Stimulated activated naive CD8-positive, alpha-beta T cell treated with anti-CD3 and anti-CD28 coated beads, Interleukin-15, Interleukin-2, amounts not matched to agents 100 ng/mL and 50 ng/mL, for 24 hours (primary cell): ENCODE measurements around the gene TRIM4.
A peak's percentile ranks its signal among the peaks of the same experiment; 100 is the strongest.

Experiments used
- H3K27ac Mint-ChIP-seq: one replicate; pipeline ENCODE4 v1.8.0; 2021; ENCODE audit warnings: mild to moderate bottlenecking, mixed read lengths
- H3K27me3 Mint-ChIP-seq: one replicate; pipeline ENCODE4 v1.8.0; 2021; ENCODE audit warnings: mixed read lengths
- H3K36me3 Mint-ChIP-seq: one replicate; pipeline ENCODE4 v1.8.0; 2021; ENCODE audit warnings: low read depth, mixed read lengths
- H3K4me1 Mint-ChIP-seq: one replicate; pipeline ENCODE4 v1.8.0; 2021; ENCODE audit warnings: low read depth, mixed read lengths
- H3K4me3 Mint-ChIP-seq: one replicate; pipeline ENCODE4 v1.8.0; 2021; ENCODE audit warnings: mild to moderate bottlenecking, mixed read lengths
- H3K9me3 Mint-ChIP-seq: one replicate; pipeline ENCODE4 v1.8.0; 2021; ENCODE audit warnings: mixed read lengths

TRIM4 gene

GRCh38 chr7:99929730-99930053 lies 10.4 kb upstream of the TRIM4 start:
- Mint-ChIP-seq H3K27me3 (peaks cover 27% of the 10 kb centered on the region), H3K27ac (peak overlapping the region; percentile 76), H3K4me1 (peaks cover 24% of the 10 kb centered on the region), H3K9me3 (no peaks in the 10 kb centered on the region), H3K4me3 (peak overlapping the region; percentile 64), H3K36me3 (no peaks in the 10 kb centered on the region)

DNA sequence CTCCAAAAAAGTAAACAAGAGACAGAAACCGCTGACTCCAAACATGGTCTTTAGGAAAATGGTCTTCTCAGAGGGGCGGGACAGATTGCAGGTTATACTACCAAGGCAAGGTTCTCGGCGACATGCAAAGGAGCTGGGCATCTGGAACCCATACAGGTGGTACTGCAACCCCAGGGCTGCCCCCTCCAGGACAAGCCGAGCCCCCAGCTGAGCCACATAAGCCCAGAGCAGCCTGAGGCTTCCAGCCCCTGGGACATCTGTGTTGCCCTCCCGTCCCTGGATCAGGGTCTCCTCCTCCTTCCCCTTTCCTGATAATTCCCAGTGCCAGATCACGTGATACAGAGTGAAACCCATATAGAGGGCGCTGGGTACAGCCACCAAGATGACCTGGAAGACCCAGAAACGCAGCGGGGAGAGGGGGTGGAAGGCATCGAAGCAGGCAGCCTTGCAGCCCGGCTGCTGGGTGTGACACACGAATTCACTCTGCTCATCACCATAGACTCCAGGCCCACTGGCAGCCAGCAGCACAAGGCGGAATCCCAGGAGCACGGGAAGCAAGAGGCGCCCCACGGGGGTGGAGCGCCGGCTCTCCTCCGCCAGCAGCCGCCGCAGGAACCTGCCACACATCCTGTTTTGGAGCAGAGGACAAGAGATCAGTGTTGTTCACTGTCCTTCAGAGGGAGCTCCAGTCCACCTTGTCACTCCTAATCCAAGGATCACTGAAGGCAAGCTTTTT lies 9.8 kb upstream of the TRIM4 start, which contains the start of gene GJC3:
TSS of gene GJC3 (minus strand) at position 627 of the 736 bp plus-strand sequence. CDS start at position 627, 0 bp downstream.
- Mint-ChIP-seq H3K36me3 (no peaks in the 10 kb centered on the region), H3K27me3 (peaks cover 27% of the 10 kb centered on the region), H3K4me1 (peaks cover 24% of the 10 kb centered on the region), H3K9me3 (no peaks in the 10 kb centered on the region), H3K4me3 (peak within 1 kb of the TSS; percentile 64), H3K27ac (peak within 1 kb of the TSS; percentile 76)

GRCh38 chr7:99928188-99928587 lies 8.9 kb upstream of the TRIM4 start:
- Mint-ChIP-seq H3K4me1 (peaks cover 24% of the 10 kb centered on the region), H3K4me3 (no peak overlapping the region), H3K9me3 (no peaks in the 10 kb centered on the region), H3K36me3 (no peaks in the 10 kb centered on the region), H3K27ac (no peak overlapping the region), H3K27me3 (peaks cover 23% of the 10 kb centered on the region)

DNA sequence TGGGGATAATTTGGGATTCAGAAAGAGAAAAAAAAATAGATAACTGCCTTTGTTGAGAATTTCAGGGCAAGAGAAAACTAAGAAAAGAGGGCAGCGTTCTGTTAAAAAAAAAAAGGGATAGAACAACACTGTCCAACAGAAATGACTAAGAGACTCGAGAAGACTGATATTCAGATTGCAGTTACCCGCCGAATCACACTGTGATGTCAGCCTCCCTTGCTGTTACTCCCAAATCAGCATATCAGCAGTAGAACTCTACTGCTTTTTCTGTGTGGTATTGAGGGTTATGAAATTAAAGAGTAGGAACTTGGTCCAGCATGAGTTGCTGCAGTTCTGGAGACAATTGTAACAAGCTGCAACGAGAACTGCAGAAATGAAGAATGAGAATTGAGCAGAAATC lies 8.2 kb upstream of the TRIM4 start:
- Mint-ChIP-seq H3K4me1 (peaks cover 24% of the 10 kb centered on the region), H3K36me3 (peaks cover 3% of the 10 kb centered on the region), H3K9me3 (no peaks in the 10 kb centered on the region), H3K27me3 (peaks cover 22% of the 10 kb centered on the region), H3K27ac (no peak overlapping the region), H3K4me3 (no peak overlapping the region)

DNA sequence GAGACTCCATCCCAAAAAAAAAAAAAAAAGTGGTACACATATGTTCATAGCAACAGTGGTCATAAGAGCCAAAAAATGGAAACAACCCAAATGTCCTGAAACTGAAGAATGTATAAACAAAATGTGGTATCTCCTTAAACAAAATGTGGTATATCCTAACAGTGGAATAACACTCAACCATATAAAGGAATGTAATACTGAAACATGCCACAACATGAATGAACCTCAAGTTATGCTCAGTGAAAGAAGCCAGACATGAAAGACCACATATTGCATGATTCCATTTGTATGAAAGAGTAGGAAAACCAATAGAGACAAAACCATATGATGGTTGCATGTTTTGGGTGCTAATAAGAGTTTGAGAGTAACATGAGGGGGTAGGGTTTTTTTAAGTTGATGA lies 7.0 kb upstream of the TRIM4 start:
- Mint-ChIP-seq H3K4me1 (peaks cover 24% of the 10 kb centered on the region), H3K27ac (no peak overlapping the region), H3K36me3 (peaks cover 11% of the 10 kb centered on the region), H3K9me3 (no peaks in the 10 kb centered on the region), H3K27me3 (peaks cover 22% of the 10 kb centered on the region), H3K4me3 (no peak overlapping the region)

- H3K36me3 Mint-ChIP-seq = peaks cover 11% of the 10 kb centered on the region
- H3K9me3 Mint-ChIP-seq = no peaks in the 10 kb centered on the region
- peaks cover 15% of the 10 kb centered on the region for H3K27me3 Mint-ChIP-seq
- H3K4me1 Mint-ChIP-seq = peaks cover 19% of the 10 kb centered on the region
- H3K27ac Mint-ChIP-seq = no peak overlapping the region
- H3K4me3 Mint-ChIP-seq = no peak overlapping the region
Observed at GRCh38 chr7:99923200-99923599, 3.9 kb upstream of the TRIM4 start.

- no peaks in the 10 kb centered on the region for H3K27me3 Mint-ChIP-seq
- peaks cover 27% of the 10 kb centered on the region for H3K36me3 Mint-ChIP-seq
- H3K27ac Mint-ChIP-seq = peak overlapping the region; percentile 96
- peak overlapping the region; percentile 94 for H3K4me3 Mint-ChIP-seq
- H3K4me1 Mint-ChIP-seq = peaks cover 41% of the 10 kb centered on the region
- H3K9me3 Mint-ChIP-seq = no peaks in the 10 kb centered on the region
Observed at GRCh38 chr7:99920149-99920548, 819 bp upstream of the TRIM4 start.

- no peaks in the 10 kb centered on the region for H3K9me3 Mint-ChIP-seq
- H3K27ac Mint-ChIP-seq = peak overlapping the region; percentile 96
- peaks cover 27% of the 10 kb centered on the region for H3K36me3 Mint-ChIP-seq
- H3K27me3 Mint-ChIP-seq = no peaks in the 10 kb centered on the region
- peak overlapping the region; percentile 94 for H3K4me3 Mint-ChIP-seq
- H3K4me1 Mint-ChIP-seq = peaks cover 44% of the 10 kb centered on the region
Observed at GRCh38 chr7:99919814-99920112, 433 bp upstream of the TRIM4 start.

- H3K36me3 Mint-ChIP-seq = peaks cover 70% of the 10 kb centered on the region
- peak overlapping the region; percentile 18 for H3K27ac Mint-ChIP-seq
- peaks cover 35% of the 10 kb centered on the region for H3K4me1 Mint-ChIP-seq
- H3K4me3 Mint-ChIP-seq = no peak overlapping the region
- no peaks in the 10 kb centered on the region for H3K9me3 Mint-ChIP-seq
- no peaks in the 10 kb centered on the region for H3K27me3 Mint-ChIP-seq
Observed at GRCh38 chr7:99910976-99911375, 8.4 kb downstream of the TRIM4 start.

- H3K4me3 Mint-ChIP-seq = no peak overlapping the region
- H3K4me1 Mint-ChIP-seq = peaks cover 7% of the 10 kb centered on the region
- no peaks in the 10 kb centered on the region for H3K27me3 Mint-ChIP-seq
- H3K9me3 Mint-ChIP-seq = no peaks in the 10 kb centered on the region
- no peak overlapping the region for H3K27ac Mint-ChIP-seq
- H3K36me3 Mint-ChIP-seq = peaks cover 82% of the 10 kb centered on the region
Observed at GRCh38 chr7:99901581-99901980, 17.7 kb downstream of the TRIM4 start.

GRCh38 chr7:99899830-99900519 lies 19.4 kb downstream of the TRIM4 start:
- Mint-ChIP-seq H3K27me3 (no peaks in the 10 kb centered on the region), H3K4me1 (peaks cover 7% of the 10 kb centered on the region), H3K9me3 (no peaks in the 10 kb centered on the region), H3K36me3 (peaks cover 67% of the 10 kb centered on the region), H3K27ac (no peak overlapping the region), H3K4me3 (no peak overlapping the region)

- Mint-ChIP-seq H3K27me3 (no peaks in the 10 kb centered on the region), H3K9me3 (no peaks in the 10 kb centered on the region), H3K4me1 (peaks cover 7% of the 10 kb centered on the region), H3K27ac (no peak overlapping the region), H3K36me3 (peaks cover 58% of the 10 kb centered on the region), H3K4me3 (no peak overlapping the region)
Observed at GRCh38 chr7:99898836-99899235, 20.5 kb downstream of the TRIM4 start.

GRCh38 chr7:99898023-99898357 lies 21.3 kb downstream of the TRIM4 start:
- no peak overlapping the region for H3K4me3 Mint-ChIP-seq
- no peaks in the 10 kb centered on the region for H3K27me3 Mint-ChIP-seq
- peaks cover 7% of the 10 kb centered on the region for H3K4me1 Mint-ChIP-seq
- no peak overlapping the region for H3K27ac Mint-ChIP-seq
- H3K9me3 Mint-ChIP-seq = no peaks in the 10 kb centered on the region
- peaks cover 49% of the 10 kb centered on the region for H3K36me3 Mint-ChIP-seq

DNA sequence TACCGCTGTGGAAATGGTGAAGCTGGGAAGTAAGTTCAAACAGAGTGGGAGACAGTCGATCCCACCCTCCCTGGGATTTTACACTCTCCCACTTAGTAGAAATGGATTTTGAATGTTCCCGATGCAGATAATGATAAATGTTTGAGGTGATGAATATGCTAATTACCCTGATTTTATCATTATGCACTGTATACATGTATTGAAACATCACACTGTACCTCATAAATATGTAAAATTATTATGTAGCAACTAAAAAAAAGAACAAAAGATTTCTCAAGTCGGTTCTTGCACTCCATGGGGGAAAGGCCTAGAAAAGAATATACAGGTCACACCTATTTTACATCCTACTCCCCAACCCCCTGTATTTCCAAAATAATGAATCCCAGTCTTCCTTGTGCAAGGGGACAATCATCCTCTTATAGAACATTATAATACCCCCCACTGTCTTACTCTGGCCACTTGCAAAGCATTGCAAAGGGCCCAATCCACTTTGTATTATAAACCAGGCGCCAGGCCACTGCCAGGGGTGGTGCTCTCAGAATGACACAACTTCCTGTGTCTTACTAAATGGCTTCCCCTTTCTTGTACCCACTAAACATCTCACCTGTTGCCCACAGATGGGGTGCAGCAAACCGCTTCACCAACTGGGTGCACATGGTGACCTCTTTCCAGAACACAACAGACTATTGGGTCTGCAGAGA lies 21.9 kb downstream of the TRIM4 start:
- Mint-ChIP-seq H3K4me1 (peaks cover 7% of the 10 kb centered on the region), H3K27ac (no peak overlapping the region), H3K4me3 (no peak overlapping the region), H3K9me3 (no peaks in the 10 kb centered on the region), H3K27me3 (no peaks in the 10 kb centered on the region), H3K36me3 (peaks cover 45% of the 10 kb centered on the region)

- no peak overlapping the region for H3K27ac Mint-ChIP-seq
- H3K9me3 Mint-ChIP-seq = peaks cover 7% of the 10 kb centered on the region
- no peak overlapping the region for H3K4me3 Mint-ChIP-seq
- peaks cover 11% of the 10 kb centered on the region for H3K4me1 Mint-ChIP-seq
- H3K36me3 Mint-ChIP-seq = peaks cover 46% of the 10 kb centered on the region
- H3K27me3 Mint-ChIP-seq = no peaks in the 10 kb centered on the region
Observed at GRCh38 chr7:99894738-99895137, 24.6 kb downstream of the TRIM4 start.
